Transverse colon (tissue), 4 donors: ENCODE results near the gene CSNK1D.

Experiments
- POLR2A ChIP-seq: fragments of 450-650 bp; IDR thresholded peaks from one replicate; pipeline ENCODE4 v1.6.1; 2016; ENCODE audit warnings: antibody characterized with exemption, mild to moderate bottlenecking, moderate library complexity
- POLR2AphosphoS5 ChIP-seq, 3 donors: sonication (generic); formaldehyde crosslinking; IDR thresholded peaks; one replicate each; pipeline ENCODE4 v1.6.1; 2016; ENCODE audit warnings: antibody characterized with exemption in 3 of 3
- TF ChIP-seq, protein P1 (sequence below), 5 experiments: fragments of 200-600 bp in 3 of 5; fragments of 450-650 bp in 2 of 5; sonication (generic) in 3 of 5; IDR thresholded peaks; 1 replicate in 2 of 5; 2 replicates in 3 of 5; pipeline ENCODE4 v1.5.1; 2016 to 2017; ENCODE audit warnings: antibody characterized with exemption in 5 of 5, inconsistent platforms in 3 of 5, mild to moderate bottlenecking in 2 of 5, moderate library complexity in 1 of 5

GRCh38 chr17:82224666-82225065 lies 48.8 kb downstream of the CSNK1D start:
- no peak for TF ChIP-seq POLR2A
- TF ChIP-seq, protein P1, sequence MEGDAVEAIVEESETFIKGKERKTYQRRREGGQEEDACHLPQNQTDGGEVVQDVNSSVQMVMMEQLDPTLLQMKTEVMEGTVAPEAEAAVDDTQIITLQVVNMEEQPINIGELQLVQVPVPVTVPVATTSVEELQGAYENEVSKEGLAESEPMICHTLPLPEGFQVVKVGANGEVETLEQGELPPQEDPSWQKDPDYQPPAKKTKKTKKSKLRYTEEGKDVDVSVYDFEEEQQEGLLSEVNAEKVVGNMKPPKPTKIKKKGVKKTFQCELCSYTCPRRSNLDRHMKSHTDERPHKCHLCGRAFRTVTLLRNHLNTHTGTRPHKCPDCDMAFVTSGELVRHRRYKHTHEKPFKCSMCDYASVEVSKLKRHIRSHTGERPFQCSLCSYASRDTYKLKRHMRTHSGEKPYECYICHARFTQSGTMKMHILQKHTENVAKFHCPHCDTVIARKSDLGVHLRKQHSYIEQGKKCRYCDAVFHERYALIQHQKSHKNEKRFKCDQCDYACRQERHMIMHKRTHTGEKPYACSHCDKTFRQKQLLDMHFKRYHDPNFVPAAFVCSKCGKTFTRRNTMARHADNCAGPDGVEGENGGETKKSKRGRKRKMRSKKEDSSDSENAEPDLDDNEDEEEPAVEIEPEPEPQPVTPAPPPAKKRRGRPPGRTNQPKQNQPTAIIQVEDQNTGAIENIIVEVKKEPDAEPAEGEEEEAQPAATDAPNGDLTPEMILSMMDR (IDR thresholded peaks at IDR 0.05) = no peak
- no peak for TF ChIP-seq POLR2AphosphoS5 (IDR thresholded peaks at IDR 0.05)
